ENCODE results near the gene P2RY14. TPM values are rescaled to one million over a fixed set of nuclear protein-coding genes. Genes with fewer than 3 reads are reported as not detected.

Gene P2RY14
- total RNA-seq, 2 experiments from 2014 or later = 1.2 to 1.4 TPM

GRCh38 chr3:151225040-151225975 is 53.0 kb downstream of the P2RY14 start:
- H3K27ac Mint-ChIP-seq = peak overlapping the region; percentile 71
- peaks cover 44% of the 10 kb centered on the region for H3K4me1 Mint-ChIP-seq
- no peak for DNase-seq
- peaks cover 22% of the 10 kb centered on the region for H3K9me3 Mint-ChIP-seq
- H3K4me3 Mint-ChIP-seq = no peak overlapping the region
- CTCF ChIA-PET = interaction anchor here (1.0 to 8.2 kb wide), 7 partner anchors 9 to 69 kb away, joined by 3 to 160 read pairs (median 14); partner anchors contain the start of gene P2RY14
- H3K27me3 Mint-ChIP-seq = no peaks in the 10 kb centered on the region
- POLR2A ChIA-PET = interaction anchor here (0.6 to 4.5 kb wide), 12 partner anchors 9 to 59 kb away, joined by 3 to 40 read pairs (median 4); partner anchors contain the start of gene GPR171
- peaks cover 26% of the 10 kb centered on the region for H3K36me3 Mint-ChIP-seq (ENCODE audit: low read depth)

DNA sequence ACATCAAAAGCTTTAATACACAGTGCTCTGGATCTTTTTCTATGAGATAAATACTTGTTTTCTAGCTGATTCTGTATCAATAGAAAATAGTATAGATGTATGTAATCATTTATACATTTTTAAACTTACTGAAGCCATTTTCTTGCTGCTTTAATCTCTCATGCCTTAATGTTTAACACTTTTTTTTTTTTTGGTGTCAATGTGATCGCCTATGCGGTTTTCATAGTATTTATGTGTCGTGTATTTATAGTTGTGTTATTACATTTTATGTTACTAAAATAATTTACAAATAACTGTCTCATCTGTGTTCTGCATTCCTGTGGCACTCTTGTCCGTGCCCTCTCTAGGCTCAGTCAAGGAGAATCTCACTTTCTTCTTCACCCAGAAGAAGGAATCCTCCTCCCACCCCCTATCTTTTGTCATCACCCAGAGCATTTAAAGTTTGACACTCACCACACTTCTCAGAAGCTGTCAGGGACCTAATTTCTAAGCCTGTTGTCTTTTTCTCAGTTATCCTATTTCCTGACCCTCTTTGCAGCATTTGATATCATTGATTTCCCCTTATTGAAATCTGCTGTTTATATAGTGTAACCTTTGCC is 54.0 kb downstream of the P2RY14 start:
- H3K27ac Mint-ChIP-seq = peak overlapping the region; percentile 28
- H3K36me3 Mint-ChIP-seq (ENCODE audit: low read depth) = peaks cover 31% of the 10 kb centered on the region
- no peak for DNase-seq
- H3K27me3 Mint-ChIP-seq = no peaks in the 10 kb centered on the region
- H3K9me3 Mint-ChIP-seq = peaks cover 22% of the 10 kb centered on the region
- H3K4me1 Mint-ChIP-seq = peaks cover 41% of the 10 kb centered on the region
- ChIA-PET CTCF (interaction anchor here (1.0 to 8.2 kb wide), 5 partner anchors 9 to 55 kb away, joined by 3 to 160 read pairs (median 6); partner anchors contain the start of gene P2RY14), POLR2A (interaction anchor here (0.7 to 4.5 kb wide), 5 partner anchors 11 to 23 kb away, joined by 3 to 40 read pairs (median 5); partner anchors contain the start of gene GPR171)
- H3K4me3 Mint-ChIP-seq = no peak overlapping the region

DNA sequence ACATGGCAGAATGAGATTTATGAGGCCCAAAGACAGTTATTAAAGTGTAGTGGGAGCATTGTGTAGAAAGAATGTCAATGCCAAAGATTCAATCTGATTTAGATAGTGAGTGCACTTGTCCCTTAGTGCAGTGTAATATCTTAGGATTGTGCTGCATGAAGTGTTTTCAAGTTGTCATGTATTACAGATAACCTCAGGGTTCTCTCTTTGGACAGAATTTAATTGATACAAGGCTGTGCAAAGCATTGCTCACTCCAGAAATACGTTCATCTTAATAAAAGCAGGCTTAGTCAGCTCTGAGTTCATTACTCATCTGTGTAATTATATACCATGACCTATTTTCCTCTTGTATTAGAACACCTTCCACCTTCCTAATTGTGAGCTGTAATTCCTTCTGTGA is 59.3 kb downstream of the P2RY14 start:
- H3K4me3 Mint-ChIP-seq = no peak overlapping the region
- no peak for DNase-seq
- no peaks in the 10 kb centered on the region for H3K27me3 Mint-ChIP-seq
- peaks cover 7% of the 10 kb centered on the region for H3K4me1 Mint-ChIP-seq
- no peak overlapping the region for H3K27ac Mint-ChIP-seq
- ChIA-PET CTCF (interaction anchor here (1.1 to 3.4 kb wide), 3 partner anchors 9 to 50 kb away, joined by 3 to 23 read pairs (median 7); no protein-coding TSS in a partner anchor), POLR2A (interaction anchor here (0.9 to 1.3 kb wide), 2 partner anchors 14 to 21 kb away, joined by 4 read pairs; no protein-coding TSS in a partner anchor)
- H3K9me3 Mint-ChIP-seq = peaks cover 22% of the 10 kb centered on the region
- H3K36me3 Mint-ChIP-seq (ENCODE audit: low read depth) = peaks cover 31% of the 10 kb centered on the region

- Mint-ChIP-seq H3K27me3 (no peaks in the 10 kb centered on the region), H3K27ac (no peak overlapping the region), H3K36me3 (ENCODE audit: low read depth) (peaks cover 29% of the 10 kb centered on the region), H3K4me3 (no peak overlapping the region), H3K4me1 (peaks cover 7% of the 10 kb centered on the region), H3K9me3 (peaks cover 22% of the 10 kb centered on the region)
- ChIA-PET CTCF (interaction anchor here (1.0 to 3.4 kb wide), 4 partner anchors 9 to 50 kb away, joined by 3 to 23 read pairs (median 4); no protein-coding TSS in a partner anchor), POLR2A (no interaction called here)
- DNase-seq = no peak
Observed at GRCh38 chr3:151218136-151218535, 60.2 kb downstream of the P2RY14 start.

DNA sequence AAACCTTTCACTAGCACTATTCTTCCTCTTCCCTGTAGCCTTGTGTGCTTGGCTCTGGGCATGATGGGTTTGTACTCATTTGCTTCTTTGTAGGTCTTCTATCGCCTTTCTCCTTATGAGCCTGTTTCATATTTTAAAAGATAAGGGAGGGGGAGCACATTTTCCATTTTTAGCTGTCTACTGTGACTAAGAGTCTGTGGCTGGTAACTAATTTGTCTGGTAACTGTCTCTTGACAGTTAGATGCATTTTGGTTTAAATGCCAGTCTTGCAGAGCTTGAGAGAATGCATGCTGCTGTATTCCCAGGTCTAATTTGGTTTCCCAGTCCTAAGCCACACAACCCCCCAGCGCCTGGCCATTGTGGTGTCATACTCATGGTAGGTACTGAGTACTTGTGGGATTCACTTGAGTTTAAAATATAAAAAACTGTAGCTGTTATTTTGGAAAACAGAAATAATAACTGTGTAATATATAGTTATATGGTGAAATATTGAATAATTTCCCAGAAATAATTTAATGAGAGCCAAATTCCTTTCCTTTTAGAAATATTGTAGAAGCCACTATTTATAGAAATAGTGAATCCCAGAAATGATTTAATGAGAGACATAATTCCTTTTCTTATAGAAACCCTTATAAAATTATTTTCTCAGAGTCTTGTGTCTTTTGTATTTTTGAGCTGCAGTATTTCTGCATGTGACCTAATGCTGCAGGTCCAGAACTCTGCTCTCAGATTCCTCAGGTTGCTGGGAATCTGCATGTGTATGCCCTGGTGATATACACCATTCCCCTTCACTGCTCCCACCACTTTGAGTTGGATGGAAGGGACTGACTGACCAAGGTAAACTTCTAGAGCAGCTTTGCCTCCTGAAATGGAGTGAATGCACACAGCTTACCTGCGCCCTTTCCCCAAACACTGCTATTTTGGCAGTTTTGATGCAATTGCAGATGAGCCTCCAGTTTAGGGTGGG is 61.4 kb downstream of the P2RY14 start:
- POLR2A ChIA-PET = interaction anchor here (0.9 to 1.3 kb wide), 2 partner anchors 8 to 10 kb away, joined by 3 to 4 read pairs; no protein-coding TSS in a partner anchor
- H3K36me3 Mint-ChIP-seq (ENCODE audit: low read depth) = peaks cover 18% of the 10 kb centered on the region
- H3K4me1 Mint-ChIP-seq = peaks cover 7% of the 10 kb centered on the region
- peaks cover 12% of the 10 kb centered on the region for H3K9me3 Mint-ChIP-seq
- CTCF ChIA-PET = interaction anchor here (0.7 to 3.4 kb wide), 4 partner anchors 11 to 59 kb away, joined by 3 to 23 read pairs (median 4); no protein-coding TSS in a partner anchor
- H3K4me3 Mint-ChIP-seq = no peak overlapping the region
- H3K27me3 Mint-ChIP-seq = no peaks in the 10 kb centered on the region
- no peak overlapping the region for H3K27ac Mint-ChIP-seq
- no peak for DNase-seq

DNA sequence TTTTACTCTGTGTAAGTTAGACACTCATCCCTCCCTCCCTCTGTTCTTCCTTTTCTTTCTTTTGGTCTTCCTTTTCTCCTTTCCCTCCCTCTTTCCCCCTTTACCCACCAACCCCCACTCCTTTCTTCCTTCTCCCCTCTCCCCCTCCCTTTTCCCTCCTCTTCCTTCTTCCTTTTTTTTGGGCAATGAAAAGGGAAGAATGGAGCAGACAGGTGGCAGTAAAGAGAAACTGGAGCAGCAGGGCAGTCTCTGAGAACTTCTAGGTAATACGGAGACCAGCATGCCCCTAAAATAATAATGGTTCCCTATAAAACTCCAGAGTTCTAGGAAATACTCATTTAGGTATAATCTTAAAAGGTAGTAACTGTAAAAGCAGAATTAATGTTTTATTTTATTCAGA is 63.9 kb downstream of the P2RY14 start:
- no peak overlapping the region for H3K4me3 Mint-ChIP-seq
- H3K9me3 Mint-ChIP-seq = no peaks in the 10 kb centered on the region
- H3K27ac Mint-ChIP-seq = no peak overlapping the region
- H3K36me3 Mint-ChIP-seq (ENCODE audit: low read depth) = no peaks in the 10 kb centered on the region
- no peak for DNase-seq
- POLR2A ChIA-PET = no interaction called here
- no peaks in the 10 kb centered on the region for H3K27me3 Mint-ChIP-seq
- H3K4me1 Mint-ChIP-seq = peaks cover 29% of the 10 kb centered on the region
- CTCF ChIA-PET = interaction anchor here (0.9 to 1.4 kb wide), 3 partner anchors 12 to 46 kb away, joined by 3 to 5 read pairs (median 3); no protein-coding TSS in a partner anchor

DNA sequence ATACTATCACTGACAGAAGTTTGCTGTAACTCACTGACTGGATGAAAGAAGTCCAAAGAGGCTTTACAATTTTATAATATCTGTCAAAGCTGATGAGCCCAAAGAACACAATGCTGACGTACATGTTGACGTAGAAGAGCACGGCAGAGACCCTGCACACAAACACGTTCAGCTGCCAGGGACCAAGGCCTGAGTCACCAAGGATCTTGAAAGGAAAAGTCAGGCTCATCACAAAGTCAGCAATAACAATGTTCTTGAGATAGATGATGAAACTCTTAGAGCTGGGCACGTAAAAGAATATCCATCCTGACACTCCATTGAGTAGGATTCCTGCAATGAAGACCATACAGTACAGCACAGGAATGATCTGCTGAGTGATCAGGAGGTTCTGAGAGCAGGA is 64.5 kb downstream of the P2RY14 start:
- peaks cover 33% of the 10 kb centered on the region for H3K4me1 Mint-ChIP-seq
- no peaks in the 10 kb centered on the region for H3K27me3 Mint-ChIP-seq
- no peak for DNase-seq
- H3K27ac Mint-ChIP-seq = no peak overlapping the region
- H3K4me3 Mint-ChIP-seq = no peak overlapping the region
- peaks cover 2% of the 10 kb centered on the region for H3K36me3 Mint-ChIP-seq (ENCODE audit: low read depth)
- CTCF ChIA-PET = interaction anchor here (1.2 to 1.4 kb wide), 2 partner anchors 14 to 46 kb away, joined by 3 to 5 read pairs; no protein-coding TSS in a partner anchor
- H3K9me3 Mint-ChIP-seq = no peaks in the 10 kb centered on the region
- POLR2A ChIA-PET = interaction anchor here (1.0 to 5.2 kb wide), 2 partner anchors 11 to 12 kb away, joined by 3 to 48 read pairs; partner anchors contain the start of gene GPR171

- ChIA-PET POLR2A (interaction anchor here (1.0 to 5.2 kb wide), 2 partner anchors 12 kb away, joined by 3 to 48 read pairs; partner anchors contain the start of gene GPR171), CTCF (interaction anchor here (0.6 to 1.0 kb wide), 3 partner anchors 14 to 1254 kb away, joined by 3 read pairs; no protein-coding TSS in a partner anchor)
- Mint-ChIP-seq H3K4me1 (peaks cover 38% of the 10 kb centered on the region), H3K27me3 (no peaks in the 10 kb centered on the region), H3K4me3 (no peak overlapping the region), H3K27ac (no peak overlapping the region), H3K9me3 (no peaks in the 10 kb centered on the region), H3K36me3 (ENCODE audit: low read depth) (peaks cover 6% of the 10 kb centered on the region)
- DNase-seq = no peak
Observed at GRCh38 chr3:151213151-151213550, 65.2 kb downstream of the P2RY14 start.

GRCh38 chr3:151210676-151211381 is 67.5 kb downstream of the P2RY14 start:
- peaks cover 6% of the 10 kb centered on the region for H3K36me3 Mint-ChIP-seq (ENCODE audit: low read depth)
- H3K4me3 Mint-ChIP-seq = peak overlapping the region; percentile 60
- peak overlapping the region; percentile 81 for H3K27ac Mint-ChIP-seq
- CTCF ChIA-PET = interaction anchor here (0.6 to 3.5 kb wide), 9 partner anchors 9 to 69 kb away, joined by 3 to 27 read pairs (median 4); partner anchors contain the start of gene P2RY14
- POLR2A ChIA-PET = interaction anchor here (0.9 to 5.2 kb wide), 9 partner anchors 9 to 448 kb away, joined by 3 to 48 read pairs (median 9); partner anchors contain the start of genes GPR171 and SIAH2
- no peaks in the 10 kb centered on the region for H3K9me3 Mint-ChIP-seq
- DNase-seq = no peak
- no peaks in the 10 kb centered on the region for H3K27me3 Mint-ChIP-seq
- peaks cover 54% of the 10 kb centered on the region for H3K4me1 Mint-ChIP-seq

DNA sequence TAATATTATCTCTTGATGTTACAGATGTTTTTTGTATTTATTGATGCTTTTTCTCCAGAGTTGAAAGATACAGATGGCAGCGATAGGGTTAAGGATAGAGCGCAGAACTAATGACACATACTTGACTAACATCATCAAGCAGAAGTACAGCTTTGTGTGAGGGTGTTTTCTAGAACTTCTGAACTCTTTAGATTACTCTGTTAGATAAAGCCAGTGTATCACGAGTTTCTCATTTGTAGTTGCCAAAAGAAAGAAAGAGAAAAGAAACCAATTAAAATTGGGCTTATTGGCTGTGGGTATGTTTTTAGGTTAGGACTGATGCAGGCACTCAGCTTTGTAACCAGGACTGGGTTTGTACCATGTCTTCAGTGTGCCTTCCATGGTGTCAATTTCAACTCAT is 68.7 kb downstream of the P2RY14 start:
- Mint-ChIP-seq H3K27ac (peak overlapping the region; percentile 76), H3K27me3 (no peaks in the 10 kb centered on the region), H3K36me3 (ENCODE audit: low read depth) (peaks cover 6% of the 10 kb centered on the region), H3K4me1 (peaks cover 65% of the 10 kb centered on the region), H3K4me3 (peak overlapping the region; percentile 18), H3K9me3 (no peaks in the 10 kb centered on the region)
- POLR2A ChIA-PET = interaction anchor here (1.6 to 5.2 kb wide), 6 partner anchors 8 to 446 kb away, joined by 3 to 48 read pairs (median 10); partner anchors contain the start of genes GPR171 and SIAH2
- CTCF ChIA-PET = interaction anchor here (2.1 to 3.5 kb wide), 3 partner anchors 9 to 42 kb away, joined by 10 to 27 read pairs (median 14); no protein-coding TSS in a partner anchor
- no peak for DNase-seq

DNA sequence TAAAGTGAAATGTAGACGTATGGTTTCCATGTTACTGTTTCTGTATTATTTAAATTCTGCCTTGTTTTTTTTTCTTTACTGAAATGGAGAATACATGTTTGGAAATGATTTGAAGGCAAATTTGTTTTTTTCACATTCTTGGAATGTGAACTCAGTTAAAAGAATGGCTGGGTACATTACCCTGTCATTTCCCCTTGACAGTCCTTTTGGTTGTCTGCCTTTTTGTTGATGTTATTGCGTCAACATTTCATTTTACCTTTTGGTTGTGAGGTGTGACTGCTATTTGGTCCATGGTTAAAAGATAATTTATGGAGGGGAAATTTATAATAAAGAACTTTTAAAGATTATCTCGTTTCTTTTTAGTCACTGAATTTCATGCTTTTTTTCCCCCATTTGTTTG is 72.1 kb downstream of the P2RY14 start:
- H3K36me3 Mint-ChIP-seq (ENCODE audit: low read depth) = peaks cover 25% of the 10 kb centered on the region
- H3K4me1 Mint-ChIP-seq = peaks cover 71% of the 10 kb centered on the region
- ChIA-PET POLR2A (interaction anchor here (0.9 to 6.7 kb wide), 11 partner anchors 11 to 993 kb away, joined by 3 to 73 read pairs (median 7); partner anchors contain the start of genes SIAH2 and TSC22D2), CTCF (interaction anchor here (0.6 to 3.1 kb wide), 2 partner anchors 14 to 21 kb away, joined by 3 to 24 read pairs; no protein-coding TSS in a partner anchor)
- no peaks in the 10 kb centered on the region for H3K9me3 Mint-ChIP-seq
- peak overlapping the region; percentile 65 for H3K4me3 Mint-ChIP-seq
- H3K27ac Mint-ChIP-seq = peak overlapping the region; percentile 98
- H3K27me3 Mint-ChIP-seq = no peaks in the 10 kb centered on the region
- no peak for DNase-seq
